ENCODE data around the gene CUZD1.
A peak's percentile ranks its signal among the peaks of the same experiment; 100 is the strongest.

Gene CUZD1, protein sequence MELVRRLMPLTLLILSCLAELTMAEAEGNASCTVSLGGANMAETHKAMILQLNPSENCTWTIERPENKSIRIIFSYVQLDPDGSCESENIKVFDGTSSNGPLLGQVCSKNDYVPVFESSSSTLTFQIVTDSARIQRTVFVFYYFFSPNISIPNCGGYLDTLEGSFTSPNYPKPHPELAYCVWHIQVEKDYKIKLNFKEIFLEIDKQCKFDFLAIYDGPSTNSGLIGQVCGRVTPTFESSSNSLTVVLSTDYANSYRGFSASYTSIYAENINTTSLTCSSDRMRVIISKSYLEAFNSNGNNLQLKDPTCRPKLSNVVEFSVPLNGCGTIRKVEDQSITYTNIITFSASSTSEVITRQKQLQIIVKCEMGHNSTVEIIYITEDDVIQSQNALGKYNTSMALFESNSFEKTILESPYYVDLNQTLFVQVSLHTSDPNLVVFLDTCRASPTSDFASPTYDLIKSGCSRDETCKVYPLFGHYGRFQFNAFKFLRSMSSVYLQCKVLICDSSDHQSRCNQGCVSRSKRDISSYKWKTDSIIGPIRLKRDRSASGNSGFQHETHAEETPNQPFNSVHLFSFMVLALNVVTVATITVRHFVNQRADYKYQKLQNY

DNA sequence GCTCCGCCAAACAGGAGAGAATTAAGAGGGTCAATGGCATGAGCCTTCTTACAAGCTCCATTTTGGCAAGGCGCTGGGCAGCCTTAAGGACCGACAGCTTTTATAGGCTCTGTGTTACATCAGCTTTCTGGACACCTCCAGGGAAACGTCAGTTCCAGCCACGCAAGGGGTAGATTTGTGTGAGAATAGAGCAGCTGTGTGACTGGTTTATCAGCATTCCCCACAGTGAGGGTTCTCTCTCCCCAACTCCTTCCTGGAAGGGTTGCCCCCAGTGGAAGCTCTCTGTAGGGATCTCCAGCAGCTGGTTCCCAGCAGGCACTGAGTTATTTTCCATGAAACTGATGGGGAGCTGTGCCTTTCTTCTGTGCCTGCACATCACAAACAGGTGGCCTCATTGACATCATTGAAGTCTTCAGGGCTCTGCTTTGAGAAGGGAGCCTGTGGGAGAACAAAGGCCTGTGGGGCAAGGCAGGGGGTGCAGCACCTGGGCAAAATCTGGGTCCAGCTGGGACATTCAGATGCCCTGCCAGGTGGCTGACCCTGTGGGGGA, at the start of gene CUZD1:
Gene CUZD1, minus strand, starts transcription at position 75 of the 550 bp plus-strand sequence. Its CDS starts 14 bp downstream, at position 61.
- Histone ChIP-seq H3K36me3 (ENCODE audit: control insufficient read depth in 2 of 2, insufficient read depth in 2 of 2, low read length in 2 of 2) (peaks cover 3% of the 10 kb centered on the region in 2 donors), H3K27ac (ENCODE audit: low read depth in 2 of 2, low read length in 2 of 2) (no peak within 1 kb of the TSS), H3K9ac (ENCODE audit: low read depth in 1 of 2, low read length in 2 of 2) (no peak within 1 kb of the TSS), H3K9me3 (ENCODE audit: control insufficient read depth in 2 of 2, low read length in 2 of 2) (no peaks in the 10 kb centered on the region), H3K4me3 (ENCODE audit: low read length in 2 of 2) (no peak within 1 kb of the TSS), H3K4me1 (ENCODE audit: control insufficient read depth in 2 of 2, insufficient read depth in 2 of 2, low read length in 2 of 2) (no peaks in the 10 kb centered on the region), H3K27me3 (ENCODE audit: control insufficient read depth in 2 of 2, insufficient read depth in 2 of 2, low read length in 2 of 2) (no peaks in the 10 kb centered on the region)

DNA sequence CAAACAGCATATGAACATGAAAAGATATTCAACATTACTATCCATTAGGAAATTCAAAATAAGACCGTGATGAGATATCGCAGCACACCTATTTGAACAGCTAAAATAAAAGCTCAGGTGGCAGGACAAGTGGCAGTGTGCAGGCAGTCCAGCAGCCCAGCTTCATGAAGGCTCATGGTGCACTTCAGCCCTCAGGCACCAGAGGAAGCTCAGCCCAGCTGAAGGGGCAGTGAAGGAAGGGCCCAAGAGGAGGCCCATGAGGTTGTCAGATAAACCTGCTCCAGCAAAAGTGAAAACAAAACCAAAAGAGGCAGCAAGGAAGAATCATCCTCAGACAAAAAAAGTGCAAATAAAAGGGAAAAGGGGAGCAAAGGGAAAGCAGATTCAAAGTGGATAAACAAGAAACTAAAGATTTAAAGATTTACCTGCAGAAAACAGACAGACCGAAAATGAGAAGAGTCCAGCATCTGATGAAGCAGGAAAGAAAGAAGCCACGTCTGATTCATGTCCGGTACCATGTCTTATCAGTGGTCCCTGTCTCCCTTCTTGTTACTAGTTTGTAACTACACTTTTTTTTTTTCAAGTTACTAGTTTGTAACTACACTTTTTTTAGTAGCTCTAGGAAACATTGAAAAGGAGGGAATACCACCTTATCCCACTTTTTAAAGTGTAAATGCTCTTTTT, 48.7 kb upstream of the CUZD1 start:
- Histone ChIP-seq H3K4me1 (ENCODE audit: control insufficient read depth in 2 of 2, insufficient read depth in 2 of 2, low read length in 2 of 2) (no peaks in the 10 kb centered on the region), H3K27ac (ENCODE audit: low read depth in 2 of 2, low read length in 2 of 2) (no peak overlapping the region), H3K36me3 (ENCODE audit: control insufficient read depth in 2 of 2, insufficient read depth in 2 of 2, low read length in 2 of 2) (no peaks in the 10 kb centered on the region), H3K27me3 (ENCODE audit: control insufficient read depth in 2 of 2, insufficient read depth in 2 of 2, low read length in 2 of 2) (no peaks in the 10 kb centered on the region), H3K4me3 (ENCODE audit: low read length in 2 of 2) (no peak overlapping the region), H3K9me3 (ENCODE audit: control insufficient read depth in 2 of 2, low read length in 2 of 2) (no peaks in the 10 kb centered on the region), H3K9ac (ENCODE audit: low read depth in 1 of 2, low read length in 2 of 2) (no peak overlapping the region)

DNA sequence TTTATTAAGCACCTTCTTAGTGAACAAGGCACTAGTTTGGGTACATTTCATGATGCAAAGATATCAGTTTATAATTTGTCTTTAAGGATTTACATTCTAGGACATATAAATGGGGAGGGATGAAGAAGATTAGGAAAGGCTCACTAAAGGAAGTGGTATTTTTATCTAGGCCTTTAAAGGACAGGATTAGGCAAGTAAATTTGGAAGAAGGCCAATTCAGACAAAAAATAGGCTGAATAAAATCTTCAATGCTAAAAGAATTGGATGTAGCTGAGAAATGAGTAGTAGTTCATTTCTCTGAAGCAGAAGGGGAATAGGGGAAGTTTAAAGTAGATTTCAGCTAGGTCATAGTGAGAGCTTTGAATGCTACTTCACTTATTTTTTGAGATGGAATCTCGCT, 38.5 kb upstream of the CUZD1 start:
- no peak overlapping the region for H3K27ac ChIP-seq (ENCODE audit: low read depth in 2 of 2, low read length in 2 of 2)
- no peak overlapping the region for H3K4me3 ChIP-seq (ENCODE audit: low read length in 2 of 2)
- H3K36me3 ChIP-seq (ENCODE audit: control insufficient read depth in 2 of 2, insufficient read depth in 2 of 2, low read length in 2 of 2): no peaks in the 10 kb centered on the region
- H3K4me1 ChIP-seq (ENCODE audit: control insufficient read depth in 2 of 2, insufficient read depth in 2 of 2, low read length in 2 of 2): peaks cover 1 to 3% of the 10 kb centered on the region in 2 donors
- no peaks in the 10 kb centered on the region for H3K9me3 ChIP-seq (ENCODE audit: control insufficient read depth in 2 of 2, low read length in 2 of 2)
- no peaks in the 10 kb centered on the region for H3K27me3 ChIP-seq (ENCODE audit: control insufficient read depth in 2 of 2, insufficient read depth in 2 of 2, low read length in 2 of 2)
- H3K9ac ChIP-seq (ENCODE audit: low read depth in 1 of 2, low read length in 2 of 2): no peak overlapping the region

DNA sequence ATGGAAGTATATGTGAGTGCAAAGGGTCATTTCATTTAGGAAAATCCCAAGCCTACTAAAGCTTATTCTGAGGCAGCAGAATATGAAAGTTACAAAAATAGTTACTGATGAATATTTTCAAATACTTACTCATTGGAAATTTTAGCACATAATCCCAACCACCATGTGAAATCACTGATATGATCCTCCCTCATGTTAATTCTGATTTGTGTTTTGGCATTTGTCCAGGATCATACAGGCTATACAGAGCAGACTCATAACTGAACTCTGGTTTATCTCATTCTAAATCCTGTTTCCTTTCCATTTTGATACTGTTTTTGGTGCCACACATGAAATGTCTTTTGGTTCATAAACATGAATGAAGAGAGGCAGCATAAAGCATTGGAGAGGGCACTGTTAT, 37.1 kb upstream of the CUZD1 start:
- Histone ChIP-seq H3K9me3 (ENCODE audit: control insufficient read depth in 2 of 2, low read length in 2 of 2) (no peaks in the 10 kb centered on the region), H3K4me1 (ENCODE audit: control insufficient read depth in 2 of 2, insufficient read depth in 2 of 2, low read length in 2 of 2) (peaks cover 3 to 10% of the 10 kb centered on the region in 2 donors), H3K36me3 (ENCODE audit: control insufficient read depth in 2 of 2, insufficient read depth in 2 of 2, low read length in 2 of 2) (no peaks in the 10 kb centered on the region), H3K4me3 (ENCODE audit: low read length in 2 of 2) (no peak overlapping the region), H3K9ac (ENCODE audit: low read depth in 1 of 2, low read length in 2 of 2) (no peak overlapping the region), H3K27ac (ENCODE audit: low read depth in 2 of 2, low read length in 2 of 2) (no peak overlapping the region), H3K27me3 (ENCODE audit: control insufficient read depth in 2 of 2, insufficient read depth in 2 of 2, low read length in 2 of 2) (no peaks in the 10 kb centered on the region)

DNA sequence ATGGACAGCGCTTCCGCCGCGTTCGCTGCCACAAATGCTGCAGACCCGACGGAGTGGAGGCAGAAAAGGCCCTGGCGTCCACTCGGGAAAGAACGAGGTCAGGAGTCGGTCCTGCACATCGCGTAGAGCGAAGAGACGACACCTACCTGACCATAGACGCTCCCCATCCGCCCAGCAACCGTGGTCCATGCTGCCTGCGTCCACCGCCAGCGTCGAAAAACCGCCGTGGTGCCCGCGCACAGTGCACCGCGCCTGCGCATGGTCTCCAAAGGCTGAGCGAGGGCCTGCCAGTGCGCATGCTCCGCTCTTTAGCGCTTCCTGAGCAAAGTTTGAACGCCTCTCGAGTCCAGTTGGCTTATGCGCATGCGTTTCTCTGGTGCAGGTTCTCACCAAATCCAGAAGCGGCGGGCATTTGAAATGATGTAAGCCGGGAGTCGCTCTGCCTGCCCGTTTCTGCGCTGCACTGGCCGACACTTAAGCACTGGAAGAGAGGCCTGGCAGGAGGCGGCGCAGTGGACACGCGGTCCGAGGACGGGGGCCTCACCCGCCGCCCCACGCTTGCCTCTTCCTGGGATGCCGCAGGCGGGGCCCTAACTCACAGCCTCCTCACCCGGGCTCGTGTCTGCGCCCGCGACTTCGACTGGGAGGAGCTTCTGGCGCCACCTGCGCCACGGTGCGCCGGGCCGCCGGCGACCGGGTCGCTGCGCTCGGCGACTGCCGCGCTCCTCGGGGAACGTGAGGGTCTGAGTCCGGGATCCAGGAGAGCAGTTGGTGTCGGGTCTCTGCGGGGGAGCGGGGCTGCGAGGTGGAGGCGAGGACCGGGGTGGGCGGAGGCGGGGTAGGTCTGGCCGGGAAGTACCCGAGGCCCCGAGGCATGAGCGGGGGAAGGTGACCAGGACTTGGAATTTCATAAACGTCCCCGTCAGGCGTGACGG, 33.9 kb upstream of the CUZD1 start, which contains the start of gene FAM24B:
Gene FAM24B, minus strand, starts transcription at position 243 of the 935 bp plus-strand sequence. CDS start 29,066 bp downstream, outside the sequence.
- no peaks in the 10 kb centered on the region for H3K36me3 ChIP-seq (ENCODE audit: control insufficient read depth in 2 of 2, insufficient read depth in 2 of 2, low read length in 2 of 2)
- peaks cover 3 to 10% of the 10 kb centered on the region in 2 donors for H3K4me1 ChIP-seq (ENCODE audit: control insufficient read depth in 2 of 2, insufficient read depth in 2 of 2, low read length in 2 of 2)
- H3K27me3 ChIP-seq (ENCODE audit: control insufficient read depth in 2 of 2, insufficient read depth in 2 of 2, low read length in 2 of 2): no peaks in the 10 kb centered on the region
- peak within 1 kb of the TSS; percentile 86 to 97 for H3K4me3 ChIP-seq (ENCODE audit: low read length in 2 of 2)
- no peaks in the 10 kb centered on the region for H3K9me3 ChIP-seq (ENCODE audit: control insufficient read depth in 2 of 2, low read length in 2 of 2)
- peak within 1 kb of the TSS; percentile 50 to 68 for H3K27ac ChIP-seq (ENCODE audit: low read depth in 2 of 2, low read length in 2 of 2)
- H3K9ac ChIP-seq (ENCODE audit: low read depth in 1 of 2, low read length in 2 of 2): peak within 1 kb of the TSS; percentile 69 to 87

DNA sequence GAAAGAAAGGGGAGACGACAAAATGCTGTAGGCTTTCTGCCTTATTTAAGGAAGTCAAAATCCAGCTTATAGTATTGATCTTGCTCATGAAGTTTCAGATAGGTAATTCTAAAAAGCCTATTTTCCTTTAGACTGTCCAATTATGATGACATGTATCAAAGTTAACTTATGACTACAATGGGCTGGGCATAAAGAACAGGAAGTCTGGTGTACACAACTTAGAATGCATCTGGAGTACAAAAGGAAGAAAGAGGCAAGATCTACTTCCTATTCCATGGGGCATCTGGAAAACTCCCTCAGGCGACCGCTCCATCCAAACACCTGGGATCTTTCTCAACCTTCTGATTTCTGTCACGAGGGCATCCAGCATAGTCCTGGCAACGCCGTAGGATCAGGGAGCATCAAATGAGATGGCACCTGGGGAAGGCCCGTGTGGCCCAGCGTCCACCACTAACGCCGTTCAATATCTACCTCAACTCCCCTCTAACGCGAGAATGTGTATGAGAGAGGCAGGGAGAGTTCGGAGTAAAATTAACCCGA, 33.2 kb upstream of the CUZD1 start:
- Histone ChIP-seq H3K9ac (ENCODE audit: low read depth in 1 of 2, low read length in 2 of 2) (peak overlapping the region; percentile 69 to 87), H3K27me3 (ENCODE audit: control insufficient read depth in 2 of 2, insufficient read depth in 2 of 2, low read length in 2 of 2) (no peaks in the 10 kb centered on the region), H3K36me3 (ENCODE audit: control insufficient read depth in 2 of 2, insufficient read depth in 2 of 2, low read length in 2 of 2) (no peaks in the 10 kb centered on the region), H3K4me1 (ENCODE audit: control insufficient read depth in 2 of 2, insufficient read depth in 2 of 2, low read length in 2 of 2) (peaks cover 3 to 10% of the 10 kb centered on the region in 2 donors), H3K27ac (ENCODE audit: low read depth in 2 of 2, low read length in 2 of 2) (peak overlapping the region; percentile 50 to 68), H3K4me3 (ENCODE audit: low read length in 2 of 2) (peak overlapping the region; percentile 86 to 97), H3K9me3 (ENCODE audit: control insufficient read depth in 2 of 2, low read length in 2 of 2) (no peaks in the 10 kb centered on the region)

GRCh38 chr10:122877264-122877663, 31.6 kb upstream of the CUZD1 start:
- H3K27ac ChIP-seq (ENCODE audit: low read depth in 2 of 2, low read length in 2 of 2): no peak overlapping the region
- no peak overlapping the region for H3K4me3 ChIP-seq (ENCODE audit: low read length in 2 of 2)
- no peak overlapping the region for H3K9ac ChIP-seq (ENCODE audit: low read depth in 1 of 2, low read length in 2 of 2)
- no peaks in the 10 kb centered on the region for H3K27me3 ChIP-seq (ENCODE audit: control insufficient read depth in 2 of 2, insufficient read depth in 2 of 2, low read length in 2 of 2)
- no peaks in the 10 kb centered on the region for H3K9me3 ChIP-seq (ENCODE audit: control insufficient read depth in 2 of 2, low read length in 2 of 2)
- H3K4me1 ChIP-seq (ENCODE audit: control insufficient read depth in 2 of 2, insufficient read depth in 2 of 2, low read length in 2 of 2): peaks cover 3 to 10% of the 10 kb centered on the region in 2 donors
- H3K36me3 ChIP-seq (ENCODE audit: control insufficient read depth in 2 of 2, insufficient read depth in 2 of 2, low read length in 2 of 2): no peaks in the 10 kb centered on the region

GRCh38 chr10:122876467-122876855, 30.8 kb upstream of the CUZD1 start:
- Histone ChIP-seq H3K9me3 (ENCODE audit: control insufficient read depth in 2 of 2, low read length in 2 of 2) (no peaks in the 10 kb centered on the region), H3K4me3 (ENCODE audit: low read length in 2 of 2) (no peak overlapping the region), H3K36me3 (ENCODE audit: control insufficient read depth in 2 of 2, insufficient read depth in 2 of 2, low read length in 2 of 2) (no peaks in the 10 kb centered on the region), H3K27me3 (ENCODE audit: control insufficient read depth in 2 of 2, insufficient read depth in 2 of 2, low read length in 2 of 2) (no peaks in the 10 kb centered on the region), H3K27ac (ENCODE audit: low read depth in 2 of 2, low read length in 2 of 2) (no peak overlapping the region), H3K4me1 (ENCODE audit: control insufficient read depth in 2 of 2, insufficient read depth in 2 of 2, low read length in 2 of 2) (peaks cover 3 to 10% of the 10 kb centered on the region in 2 donors), H3K9ac (ENCODE audit: low read depth in 1 of 2, low read length in 2 of 2) (no peak overlapping the region)

DNA sequence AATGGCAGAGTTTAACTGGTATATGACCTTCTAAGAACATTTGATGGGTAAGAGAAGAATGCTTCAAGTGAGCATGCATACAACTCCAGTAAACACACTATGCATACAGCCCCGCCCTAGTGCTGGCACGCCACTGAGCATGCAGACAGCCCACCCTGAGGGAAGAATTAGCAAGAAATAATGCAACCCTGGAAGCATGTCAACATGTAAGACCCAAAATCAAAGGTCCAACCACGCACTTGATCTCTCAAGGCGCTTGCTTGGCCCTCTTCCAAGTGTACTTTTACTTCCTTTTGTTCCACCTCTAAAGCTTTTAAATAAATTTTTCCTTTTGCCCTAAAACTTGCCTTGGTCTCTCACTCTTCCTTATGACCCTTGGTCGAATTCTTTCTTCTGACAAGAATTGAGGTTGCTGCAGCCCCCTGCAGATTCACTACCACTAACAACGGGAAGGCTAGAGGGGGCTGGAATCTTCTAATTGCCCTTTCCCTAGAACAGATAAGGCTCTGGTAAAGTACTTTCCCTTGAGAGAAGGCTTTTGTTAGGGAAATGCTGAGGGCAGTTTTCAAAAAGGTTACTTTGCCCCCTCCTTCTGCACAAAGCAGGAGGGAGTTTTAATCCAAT, 30.3 kb upstream of the CUZD1 start:
- Histone ChIP-seq H3K27ac (ENCODE audit: low read depth in 2 of 2, low read length in 2 of 2) (no peak overlapping the region), H3K36me3 (ENCODE audit: control insufficient read depth in 2 of 2, insufficient read depth in 2 of 2, low read length in 2 of 2) (no peaks in the 10 kb centered on the region), H3K27me3 (ENCODE audit: control insufficient read depth in 2 of 2, insufficient read depth in 2 of 2, low read length in 2 of 2) (no peaks in the 10 kb centered on the region), H3K4me1 (ENCODE audit: control insufficient read depth in 2 of 2, insufficient read depth in 2 of 2, low read length in 2 of 2) (peaks cover 3 to 10% of the 10 kb centered on the region in 2 donors), H3K4me3 (ENCODE audit: low read length in 2 of 2) (no peak overlapping the region), H3K9me3 (ENCODE audit: control insufficient read depth in 2 of 2, low read length in 2 of 2) (no peaks in the 10 kb centered on the region), H3K9ac (ENCODE audit: low read depth in 1 of 2, low read length in 2 of 2) (no peak overlapping the region)

Measured in mucosa of rectum (tissue), 2 donors.